ENCODE data around the gene ADAMTS17.

The ADAMTS17 gene

GRCh38 chr15:100107151-100107550, 234.6 kb downstream of the ADAMTS17 start:
- H3K27me3 ChIP-seq (ENCODE audit: insufficient read depth, low read length, poor library complexity, severe bottlenecking): no peaks in the 10 kb centered on the region
- no peak overlapping the region for H3K9ac ChIP-seq (ENCODE audit: low read depth, low read length, poor library complexity, severe bottlenecking)
- TF ChIP-seq, protein P1, sequence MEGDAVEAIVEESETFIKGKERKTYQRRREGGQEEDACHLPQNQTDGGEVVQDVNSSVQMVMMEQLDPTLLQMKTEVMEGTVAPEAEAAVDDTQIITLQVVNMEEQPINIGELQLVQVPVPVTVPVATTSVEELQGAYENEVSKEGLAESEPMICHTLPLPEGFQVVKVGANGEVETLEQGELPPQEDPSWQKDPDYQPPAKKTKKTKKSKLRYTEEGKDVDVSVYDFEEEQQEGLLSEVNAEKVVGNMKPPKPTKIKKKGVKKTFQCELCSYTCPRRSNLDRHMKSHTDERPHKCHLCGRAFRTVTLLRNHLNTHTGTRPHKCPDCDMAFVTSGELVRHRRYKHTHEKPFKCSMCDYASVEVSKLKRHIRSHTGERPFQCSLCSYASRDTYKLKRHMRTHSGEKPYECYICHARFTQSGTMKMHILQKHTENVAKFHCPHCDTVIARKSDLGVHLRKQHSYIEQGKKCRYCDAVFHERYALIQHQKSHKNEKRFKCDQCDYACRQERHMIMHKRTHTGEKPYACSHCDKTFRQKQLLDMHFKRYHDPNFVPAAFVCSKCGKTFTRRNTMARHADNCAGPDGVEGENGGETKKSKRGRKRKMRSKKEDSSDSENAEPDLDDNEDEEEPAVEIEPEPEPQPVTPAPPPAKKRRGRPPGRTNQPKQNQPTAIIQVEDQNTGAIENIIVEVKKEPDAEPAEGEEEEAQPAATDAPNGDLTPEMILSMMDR (conservative IDR thresholded peaks at IDR 0.05; ENCODE audit: low read length): no peak
- no peak for TF ChIP-seq EZH2phosphoT487 (IDR thresholded peaks at IDR 0.05; ENCODE audit: borderline replicate concordance)
- H3K4me2 ChIP-seq (ENCODE audit: low read depth, low read length, poor library complexity, severe bottlenecking): no peak overlapping the region
- no peaks in the 10 kb centered on the region for H3F3A ChIP-seq (ENCODE audit: low read depth)
- no peak overlapping the region for H2AFZ ChIP-seq (ENCODE audit: low read length)
- no peaks in the 10 kb centered on the region for H3K79me2 ChIP-seq (ENCODE audit: insufficient read depth, low read length)
- H3K4me1 ChIP-seq (ENCODE audit: insufficient read depth, low read length, poor library complexity, severe bottlenecking): peaks cover 19% of the 10 kb centered on the region
- H3K4me3 ChIP-seq (ENCODE audit: low read length, poor library complexity, severe bottlenecking): no peak overlapping the region
- H3K9me3 ChIP-seq (ENCODE audit: insufficient read depth, low read depth, low read length): no peaks in the 10 kb centered on the region
- H4K20me1 ChIP-seq (ENCODE audit: insufficient read depth, low read length, poor library complexity, severe bottlenecking): no peaks in the 10 kb centered on the region
- H3K9me2 ChIP-seq (replicated peaks; ENCODE audit: low read depth, low read length): no peaks in the 10 kb centered on the region
- no peaks in the 10 kb centered on the region for H3K36me3 ChIP-seq (ENCODE audit: insufficient read depth, low read length)

DNA sequence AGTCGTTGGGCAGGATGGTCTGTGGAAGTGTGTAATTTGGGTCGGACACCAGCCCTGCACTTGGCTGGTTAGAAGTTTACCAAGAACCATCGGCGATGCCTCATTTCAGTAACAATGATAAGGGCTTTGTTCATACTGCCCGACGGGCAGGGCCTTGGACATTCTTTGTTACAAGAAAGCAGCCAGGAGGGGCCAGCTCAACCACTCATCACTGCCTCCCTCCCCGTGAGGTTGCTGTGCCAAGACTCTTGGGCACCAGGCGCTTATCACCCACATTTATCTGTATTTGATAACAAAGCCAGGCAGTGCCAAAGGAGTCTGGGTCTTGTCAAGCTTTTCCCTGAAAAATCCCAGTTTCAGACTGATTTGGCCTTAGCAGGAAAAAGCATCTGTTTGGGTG, 235.0 kb downstream of the ADAMTS17 start:
- no peak overlapping the region for H3K4me3 ChIP-seq (ENCODE audit: low read length, poor library complexity, severe bottlenecking)
- peaks cover 15% of the 10 kb centered on the region for H3K4me1 ChIP-seq (ENCODE audit: insufficient read depth, low read length, poor library complexity, severe bottlenecking)
- H3K9me3 ChIP-seq (ENCODE audit: insufficient read depth, low read depth, low read length): no peaks in the 10 kb centered on the region
- no peak overlapping the region for H3K9ac ChIP-seq (ENCODE audit: low read depth, low read length, poor library complexity, severe bottlenecking)
- H3F3A ChIP-seq (ENCODE audit: low read depth): no peaks in the 10 kb centered on the region
- no peak for TF ChIP-seq EZH2phosphoT487 (IDR thresholded peaks at IDR 0.05; ENCODE audit: borderline replicate concordance)
- TF ChIP-seq, protein P1 (conservative IDR thresholded peaks at IDR 0.05; ENCODE audit: low read length): no peak
- H3K9me2 ChIP-seq (replicated peaks; ENCODE audit: low read depth, low read length): no peaks in the 10 kb centered on the region
- no peak overlapping the region for H3K4me2 ChIP-seq (ENCODE audit: low read depth, low read length, poor library complexity, severe bottlenecking)
- H3K36me3 ChIP-seq (ENCODE audit: insufficient read depth, low read length): no peaks in the 10 kb centered on the region
- H2AFZ ChIP-seq (ENCODE audit: low read length): no peak overlapping the region
- H3K79me2 ChIP-seq (ENCODE audit: insufficient read depth, low read length): no peaks in the 10 kb centered on the region
- H4K20me1 ChIP-seq (ENCODE audit: insufficient read depth, low read length, poor library complexity, severe bottlenecking): no peaks in the 10 kb centered on the region
- H3K27me3 ChIP-seq (ENCODE audit: insufficient read depth, low read length, poor library complexity, severe bottlenecking): no peaks in the 10 kb centered on the region

DNA sequence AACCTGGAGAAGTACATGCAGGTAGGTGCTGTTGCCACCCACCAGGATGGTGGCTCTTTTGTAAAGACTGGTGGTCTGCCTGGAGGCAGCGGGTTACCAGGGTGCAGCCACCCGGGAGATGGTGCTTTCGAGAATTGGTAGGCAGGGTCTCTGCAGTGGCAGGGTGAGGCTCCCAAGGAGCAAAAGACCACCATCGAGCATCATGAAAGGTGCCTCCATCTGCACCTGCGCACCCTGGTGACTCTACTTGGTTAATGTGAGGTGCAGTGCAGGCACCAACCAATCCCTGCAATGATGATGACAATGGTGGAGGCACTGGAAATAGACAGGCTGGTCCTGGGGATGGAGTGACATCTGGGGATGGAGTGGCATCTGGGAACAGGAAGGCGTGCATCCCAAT, 236.7 kb downstream of the ADAMTS17 start:
- H3K27me3 ChIP-seq (ENCODE audit: insufficient read depth, low read length, poor library complexity, severe bottlenecking): no peaks in the 10 kb centered on the region
- H3K4me3 ChIP-seq (ENCODE audit: low read length, poor library complexity, severe bottlenecking): no peak overlapping the region
- no peak overlapping the region for H3K4me2 ChIP-seq (ENCODE audit: low read depth, low read length, poor library complexity, severe bottlenecking)
- H3K4me1 ChIP-seq (ENCODE audit: insufficient read depth, low read length, poor library complexity, severe bottlenecking): peaks cover 2% of the 10 kb centered on the region
- no peak overlapping the region for H3K9ac ChIP-seq (ENCODE audit: low read depth, low read length, poor library complexity, severe bottlenecking)
- H3K9me2 ChIP-seq (replicated peaks; ENCODE audit: low read depth, low read length): no peaks in the 10 kb centered on the region
- H3K79me2 ChIP-seq (ENCODE audit: insufficient read depth, low read length): no peaks in the 10 kb centered on the region
- no peaks in the 10 kb centered on the region for H4K20me1 ChIP-seq (ENCODE audit: insufficient read depth, low read length, poor library complexity, severe bottlenecking)
- H3K9me3 ChIP-seq (ENCODE audit: insufficient read depth, low read depth, low read length): no peaks in the 10 kb centered on the region
- no peak overlapping the region for H2AFZ ChIP-seq (ENCODE audit: low read length)
- no peaks in the 10 kb centered on the region for H3F3A ChIP-seq (ENCODE audit: low read depth)
- H3K36me3 ChIP-seq (ENCODE audit: insufficient read depth, low read length): no peaks in the 10 kb centered on the region
- TF ChIP-seq, protein P1 (conservative IDR thresholded peaks at IDR 0.05; ENCODE audit: low read length): no peak
- no peak for TF ChIP-seq EZH2phosphoT487 (IDR thresholded peaks at IDR 0.05; ENCODE audit: borderline replicate concordance)
